Breast epithelium (tissue), 4 donors: ENCODE results near the gene LSAMP. TPM values are rescaled to one million over a fixed set of nuclear protein-coding genes. Genes with fewer than 3 reads are reported as not detected.

ENCODE experiments used
- DNase-seq, 2 donors: peaks; one replicate each; pipeline ENCODE4 v3.0.0-alpha.2; 2019; ENCODE audit warnings: low spot score in 2 of 2
- H3K27ac ChIP-seq, 2 donors: fragments of 200-600 bp; sonication (generic) in 1 of 2; one replicate each; pipeline ENCODE4 v1.5.1; 2016 to 2019; ENCODE audit warnings: mild to moderate bottlenecking in 1 of 2
- H3K27me3 ChIP-seq, 2 donors: fragments of 200-600 bp; sonication (generic) in 1 of 2; one replicate each; pipeline versions ENCODE4 v1.5.1 to v1.6.0; 2017 to 2019; ENCODE audit warnings: control low read depth in 1 of 2, mild to moderate bottlenecking in 1 of 2
- H3K36me3 ChIP-seq: fragments of 200-600 bp; one replicate; pipeline ENCODE4 v1.5.1; 2019
- H3K4me1 ChIP-seq, 2 donors: fragments of 200-600 bp; sonication (generic); one replicate each; pipeline ENCODE4 v1.5.1; 2016 to 2019; ENCODE audit warnings: control low read depth in 1 of 2
- H3K4me3 ChIP-seq, 3 donors: fragments of 200-600 bp; sonication (generic); 1 replicate in 2 of 3; 2 replicates in 1 of 3; pipeline ENCODE4 v1.5.1; 2016 to 2019; ENCODE audit warnings: mild to moderate bottlenecking in 3 of 3, moderate library complexity in 2 of 3
- H3K9me3 ChIP-seq, 2 donors: fragments of 200-600 bp; sonication (generic) in 1 of 2; one replicate each; pipeline ENCODE4 v1.5.1; 2016 to 2019; ENCODE audit warnings: control low read depth in 1 of 2
- CTCF ChIP-seq, 3 donors: fragments of 450-650 bp; IDR thresholded peaks; one replicate each; pipeline ENCODE4 v1.5.1; 2016 to 2017; ENCODE audit warnings: antibody characterized with exemption in 3 of 3, mild to moderate bottlenecking in 3 of 3, moderate library complexity in 3 of 3
- POLR2A ChIP-seq: fragments of 450-650 bp; IDR thresholded peaks from one replicate; pipeline ENCODE4 v1.6.1; 2016; ENCODE audit warnings: antibody characterized with exemption, mild to moderate bottlenecking, moderate library complexity
- POLR2AphosphoS5 ChIP-seq, 3 donors: sonication (generic); formaldehyde crosslinking; IDR thresholded peaks; one replicate each; pipeline ENCODE4 v1.6.1; 2017; ENCODE audit warnings: antibody characterized with exemption in 3 of 3
- intact Hi-C: fragments of 100-400 bp; cut with DNase I; formaldehyde crosslinking; loops from one replicate; pipeline ENCODE4 v1.15.1; 2023; ENCODE audit warnings: low total_unique reads
- total RNA-seq, 3 donors: library from RNA; depleted of rRNA; stranded (reverse); fragments of >200 nt; gene quantifications; one replicate each; pipeline ENCODE4 v1.1.0, GENCODE V29; 2016

LSAMP gene
- total RNA-seq, 3 donors from 2014 or later: 1.6 to 3.8 (median 3.5) TPM

- Histone ChIP-seq H3K9me3 (no peaks in the 10 kb centered on the region), H3K27ac (no peak overlapping the region), H3K36me3 (no peaks in the 10 kb centered on the region), H3K4me1 (no peaks in the 10 kb centered on the region), H3K4me3 (no peak overlapping the region), H3K27me3 (no peaks in the 10 kb centered on the region)
- TF ChIP-seq POLR2A (no peak), POLR2AphosphoS5 (IDR thresholded peaks at IDR 0.05) (no peak), CTCF (IDR thresholded peaks at IDR 0.05) (no peak)
- no peak for DNase-seq
- intact Hi-C loops: no loop called here
Observed at GRCh38 chr3:116267116-116267515, 178.2 kb downstream of the LSAMP start.

GRCh38 chr3:116265976-116266584 is 179.2 kb downstream of the LSAMP start:
- Histone ChIP-seq H3K27me3 (no peaks in the 10 kb centered on the region), H3K27ac (no peak overlapping the region)
- intact Hi-C loops: no loop called here

GRCh38 chr3:116265320-116265695 is 180.0 kb downstream of the LSAMP start:
- no peak for DNase-seq
- Histone ChIP-seq H3K27me3 (no peaks in the 10 kb centered on the region), H3K36me3 (no peaks in the 10 kb centered on the region), H3K4me3 (no peak overlapping the region), H3K4me1 (no peaks in the 10 kb centered on the region), H3K9me3 (no peaks in the 10 kb centered on the region), H3K27ac (no peak overlapping the region)
- intact Hi-C loops: no loop called here
- TF ChIP-seq POLR2AphosphoS5 (IDR thresholded peaks at IDR 0.05) (no peak), CTCF (IDR thresholded peaks at IDR 0.05) (no peak), POLR2A (no peak)

More at GRCh38 chr3:116265976-116266584, 179.2 kb downstream of the LSAMP start:
- Histone ChIP-seq H3K4me1 (no peaks in the 10 kb centered on the region), H3K9me3 (no peaks in the 10 kb centered on the region), H3K36me3 (no peaks in the 10 kb centered on the region), H3K4me3 (no peak overlapping the region)
- no peak for TF ChIP-seq CTCF (IDR thresholded peaks at IDR 0.05)
- no peak for TF ChIP-seq POLR2A
- TF ChIP-seq POLR2AphosphoS5 (IDR thresholded peaks at IDR 0.05): no peak
- DNase-seq: no peak

- Histone ChIP-seq H3K9me3 (no peaks in the 10 kb centered on the region), H3K36me3 (no peaks in the 10 kb centered on the region), H3K4me1 (no peaks in the 10 kb centered on the region), H3K27ac (no peak overlapping the region), H3K4me3 (no peak overlapping the region), H3K27me3 (no peaks in the 10 kb centered on the region)
- TF ChIP-seq POLR2A (no peak), CTCF (IDR thresholded peaks at IDR 0.05) (no peak), POLR2AphosphoS5 (IDR thresholded peaks at IDR 0.05) (no peak)
- no peak for DNase-seq
- intact Hi-C loops: no loop called here
Observed at GRCh38 chr3:116264546-116265319, 180.6 kb downstream of the LSAMP start.

- Histone ChIP-seq H3K27me3 (no peaks in the 10 kb centered on the region), H3K4me1 (no peaks in the 10 kb centered on the region), H3K27ac (no peak overlapping the region), H3K36me3 (no peaks in the 10 kb centered on the region), H3K9me3 (no peaks in the 10 kb centered on the region), H3K4me3 (no peak overlapping the region)
- no peak for DNase-seq
- intact Hi-C loops: no loop called here
- TF ChIP-seq POLR2AphosphoS5 (IDR thresholded peaks at IDR 0.05): no peak
- TF ChIP-seq CTCF (IDR thresholded peaks at IDR 0.05): no peak
- no peak for TF ChIP-seq POLR2A
Observed at GRCh38 chr3:116263842-116264545, 181.3 kb downstream of the LSAMP start.
